Cardiac fibroblast (primary cell): Measurements from ENCODE around the gene SURF6.

Experiments used
- DNase-seq, 2 donors: peaks; one replicate each; pipeline versions ENCODE4 v3.0.0 to v3.0.0-alpha.2; 2010; ENCODE audit warnings: low read depth in 2 of 2
- H3K4me3 ChIP-seq, 2 donors: replicated peaks in 1 of 2; 1 replicate in 1 of 2; 2 replicates in 1 of 2; pipeline ENCODE4 v1.5.1; 2011; ENCODE audit warnings: low read depth in 2 of 2, low read length in 2 of 2, mild to moderate bottlenecking in 2 of 2, moderate library complexity in 1 of 2
- CTCF ChIP-seq: IDR thresholded peaks from one replicate; pipeline ENCODE4 v1.5.1; 2011; ENCODE audit warnings: low read depth, mild to moderate bottlenecking, low read length, inconsistent platforms

The SURF6 gene

GRCh38 chr9:133360400-133361393, 24.7 kb upstream of the SURF6 start:
- H3K4me3 ChIP-seq = no peak overlapping the region
- TF ChIP-seq CTCF = no peak
- no peak for DNase-seq

GRCh38 chr9:133359399-133360175, 23.6 kb upstream of the SURF6 start:
- no peak for DNase-seq
- TF ChIP-seq CTCF = peak; percentile 21
- H3K4me3 ChIP-seq = no peak overlapping the region

GRCh38 chr9:133357656-133358055, 21.7 kb upstream of the SURF6 start:
- TF ChIP-seq CTCF = no peak
- no peak for DNase-seq
- no peak overlapping the region for H3K4me3 ChIP-seq

- peak within 1 kb of the TSS; percentile 80 to 86 for H3K4me3 ChIP-seq
Measured at GRCh38 chr9:133356391-133357091, 20.6 kb upstream of the SURF6 start, which contains the start of the genes SURF1 and SURF2. Gene SURF1 (minus strand): TSS chr9:133356487. CDS start chr9:133356453, 34 bp downstream. Gene SURF2 (plus strand): TSS chr9:133356550. CDS start chr9:133356593, 43 bp downstream.

GRCh38 chr9:133355881-133356357, 19.9 kb upstream of the SURF6 start:
- no peak for TF ChIP-seq CTCF
- peak in 1 of 2 donors; percentile 23 for DNase-seq
- H3K4me3 ChIP-seq = peak overlapping the region; percentile 80 to 86

More at GRCh38 chr9:133356391-133357091, 20.6 kb upstream of the SURF6 start, which contains the start of the genes SURF1 and SURF2:
- DNase-seq = peak; percentile 67 to 79
- TF ChIP-seq CTCF = no peak

- no peak for TF ChIP-seq CTCF
- DNase-seq = no peak
- no peak overlapping the region for H3K4me3 ChIP-seq
Measured at GRCh38 chr9:133354766-133355165, 18.8 kb upstream of the SURF6 start.
